SU-DHL-6 (cell line): ENCODE measurements around the gene DDR2.

Experiments used
- H2AFZ ChIP-seq: fragments of 200-600 bp; sonication (generic); 2 replicates; pipeline ENCODE4 v1.6.1; 2014; ENCODE audit warnings: low read depth, mild to moderate bottlenecking, moderate library complexity, mixed read lengths, antibody characterized with exemption, low read length; ENCODE audit not compliant: severe bottlenecking
- H3F3A ChIP-seq: fragments of 200-600 bp; shearing (Covaris generic); 2 replicates; pipeline ENCODE4 v1.6.0; 2016; ENCODE audit warnings: antibody characterized with exemption, mild to moderate bottlenecking; ENCODE audit not compliant: insufficient read depth
- H3K27ac ChIP-seq: fragments of 200-600 bp; sonication (generic); 2 replicates; pipeline ENCODE4 v1.5.1; 2016; ENCODE audit warnings: low read depth, mild to moderate bottlenecking, low read length, moderate library complexity, mixed read lengths
- H3K27me3 ChIP-seq: fragments of 200-600 bp; sonication (generic), shearing (Covaris generic); 2 replicates; pipeline ENCODE4 v1.6.0; 2014; ENCODE audit warnings: mild to moderate bottlenecking, low read length
- H3K36me3 ChIP-seq: fragments of 200-600 bp; sonication (generic); 2 replicates; pipeline ENCODE4 v1.6.1; 2014; ENCODE audit warnings: mild to moderate bottlenecking, low read length, mixed read lengths
- H3K4me2 ChIP-seq: fragments of 300-600, 200-600 bp; shearing (Covaris generic), sonication (generic); 2 replicates; pipeline ENCODE4 v1.6.0; 2014; ENCODE audit warnings: low read length, low read depth, mild to moderate bottlenecking; ENCODE audit not compliant: poor library complexity, severe bottlenecking
- H3K4me3 ChIP-seq: fragments of 200-600 bp; sonication (generic); 2 replicates; pipeline ENCODE4 v1.5.1; 2014; ENCODE audit warnings: antibody characterized with exemption, low read length, mild to moderate bottlenecking, mixed read lengths; ENCODE audit not compliant: insufficient read depth, poor library complexity, severe bottlenecking
- H3K79me2 ChIP-seq: fragments of 200-600 bp; sonication (generic); 2 replicates; pipeline ENCODE4 v1.6.1; 2014; ENCODE audit warnings: mild to moderate bottlenecking, low read length, moderate library complexity; ENCODE audit not compliant: insufficient read depth
- H3K9ac ChIP-seq: fragments of 200-600 bp; sonication (generic); 2 replicates; pipeline ENCODE4 v1.7.0; 2014; ENCODE audit warnings: mild to moderate bottlenecking, low read length
- H3K9me2 ChIP-seq: fragments of 200-600 bp; sonication (generic); replicated peaks from 2 replicates; pipeline ENCODE4 v1.6.1; 2014; ENCODE audit warnings: low read length; ENCODE audit not compliant: insufficient read depth
- H3K9me3 ChIP-seq: fragments of 200-600 bp; sonication (generic); 2 replicates; pipeline ENCODE4 v1.6.1; 2014; ENCODE audit warnings: low read length, mixed read lengths; ENCODE audit not compliant: insufficient read depth
- H4K20me1 ChIP-seq: fragments of 200-600 bp; sonication (generic); 2 replicates; pipeline ENCODE4 v1.6.1; 2014; ENCODE audit warnings: low read depth, mild to moderate bottlenecking, antibody characterized with exemption, low read length, moderate library complexity, mixed read lengths
- CTCF ChIP-seq: fragments of 200-600 bp; sonication (generic); IDR thresholded peaks from one replicate; pipeline ENCODE4 v1.5.1; 2017; ENCODE audit warnings: antibody characterized with exemption, mild to moderate bottlenecking, low read length, moderate library complexity; ENCODE audit not compliant: insufficient read depth, poor library complexity, severe bottlenecking
- EZH2phosphoT487 ChIP-seq: fragments of 200-600 bp; sonication (generic), shearing (Covaris generic); conservative IDR thresholded peaks from 2 replicates; pipeline ENCODE4 v1.6.1; 2018; ENCODE audit warnings: mild to moderate bottlenecking, antibody characterized with exemption, low read length, moderate library complexity, mixed read lengths

Gene DDR2

DNA sequence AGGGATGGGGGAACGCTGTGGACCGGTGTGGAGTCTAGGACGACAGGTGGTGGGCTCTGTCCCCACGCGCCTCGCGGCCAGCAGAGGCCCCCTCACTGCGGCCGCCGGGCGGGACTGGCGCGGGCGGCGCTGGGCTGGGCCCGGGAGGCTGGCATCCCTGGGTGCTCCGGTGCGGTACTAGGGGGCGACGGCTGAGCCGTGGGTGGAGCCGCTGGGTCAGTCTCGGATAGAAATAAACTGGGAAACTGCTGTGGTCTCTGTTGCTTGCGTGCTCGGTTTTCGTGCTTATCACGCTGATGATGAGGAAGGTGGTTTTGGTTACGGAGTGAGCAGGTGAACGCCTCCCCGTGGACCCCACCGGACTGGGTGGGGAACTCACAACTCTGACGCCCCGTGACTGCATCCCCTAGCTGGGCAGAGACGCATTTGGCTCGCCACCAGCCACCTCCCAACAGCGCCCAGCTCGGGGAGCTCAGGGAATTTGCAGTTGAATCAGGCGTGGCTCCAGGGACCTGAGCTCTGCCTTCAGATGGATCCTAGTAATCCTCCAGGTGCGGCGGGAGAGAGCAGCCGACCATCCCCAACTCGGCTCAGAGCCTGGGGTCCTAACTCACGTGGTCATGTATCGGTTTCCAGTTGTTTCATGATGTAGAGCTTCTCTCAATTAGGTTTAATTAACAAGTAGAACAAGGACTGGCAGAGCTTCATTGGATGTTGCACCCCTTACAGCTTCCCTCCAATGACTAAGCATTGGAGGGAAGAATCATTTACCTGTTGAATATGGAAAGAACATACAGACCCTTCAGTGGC lies 190.3 kb downstream of the DDR2 start:
- Histone ChIP-seq H3F3A (no peaks in the 10 kb centered on the region), H3K4me2 (no peak overlapping the region), H3K9ac (no peak overlapping the region), H2AFZ (no peak overlapping the region), H3K27me3 (no peaks in the 10 kb centered on the region), H4K20me1 (no peaks in the 10 kb centered on the region), H3K36me3 (no peaks in the 10 kb centered on the region), H3K9me2 (no peaks in the 10 kb centered on the region), H3K79me2 (no peaks in the 10 kb centered on the region), H3K4me3 (no peak overlapping the region), H3K9me3 (no peaks in the 10 kb centered on the region), H3K27ac (no peak overlapping the region)
- no peak for TF ChIP-seq CTCF

GRCh38 chr1:162823231-162823630 lies 191.0 kb downstream of the DDR2 start:
- H3K9me2 ChIP-seq, result no peaks in the 10 kb centered on the region
- H2AFZ ChIP-seq, result no peak overlapping the region
- H3K4me2 ChIP-seq, result no peak overlapping the region
- H4K20me1 ChIP-seq, result no peaks in the 10 kb centered on the region
- H3K9ac ChIP-seq, result no peak overlapping the region
- no peaks in the 10 kb centered on the region for H3K36me3 ChIP-seq
- no peak overlapping the region for H3K4me3 ChIP-seq
- TF ChIP-seq EZH2phosphoT487 (no peak), CTCF (no peak)
- H3K27ac ChIP-seq, result no peak overlapping the region
- H3K79me2 ChIP-seq, result no peaks in the 10 kb centered on the region
- H3K27me3 ChIP-seq, result no peaks in the 10 kb centered on the region
- H3K9me3 ChIP-seq, result no peaks in the 10 kb centered on the region
- H3F3A ChIP-seq, result no peaks in the 10 kb centered on the region

DNA sequence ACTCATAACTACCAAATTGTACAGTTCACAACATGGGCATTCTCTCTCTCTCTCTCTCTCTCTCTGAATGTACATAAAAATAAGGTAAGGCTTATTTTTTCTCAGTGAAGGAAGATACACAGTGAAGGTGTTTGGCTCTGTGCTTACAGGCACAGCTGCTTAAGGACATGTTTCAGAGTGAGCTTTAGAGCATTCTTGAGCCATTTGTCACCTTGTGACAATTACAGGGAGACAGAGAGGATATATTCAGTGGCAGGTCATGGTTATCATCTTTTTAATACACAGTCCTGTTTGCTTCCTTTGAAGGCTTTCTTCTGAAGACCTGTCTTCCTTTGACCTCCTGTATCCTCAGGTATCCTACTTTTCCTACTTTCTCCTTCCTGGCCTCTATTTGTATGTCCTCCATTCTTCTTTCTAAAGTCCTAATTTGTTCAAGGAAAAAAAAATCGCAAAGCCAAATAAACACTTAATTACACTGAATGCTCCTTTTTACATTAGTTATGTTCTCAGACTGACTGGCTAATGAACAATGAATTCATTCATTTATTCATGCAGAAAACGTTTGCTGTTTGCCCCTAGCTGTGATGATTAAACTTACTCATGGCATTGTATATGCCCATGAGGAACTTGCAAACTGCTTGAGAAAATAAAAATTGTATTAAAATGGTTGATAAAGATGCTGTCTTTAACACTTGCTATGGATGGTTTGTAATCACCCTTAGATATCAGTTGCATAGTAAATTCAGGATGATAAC lies 191.7 kb downstream of the DDR2 start:
- H3K27me3 ChIP-seq, result no peaks in the 10 kb centered on the region
- no peak overlapping the region for H3K9ac ChIP-seq
- H3K4me3 ChIP-seq, result no peak overlapping the region
- no peaks in the 10 kb centered on the region for H4K20me1 ChIP-seq
- H3K36me3 ChIP-seq, result no peaks in the 10 kb centered on the region
- no peaks in the 10 kb centered on the region for H3K9me2 ChIP-seq
- no peaks in the 10 kb centered on the region for H3F3A ChIP-seq
- H3K79me2 ChIP-seq, result no peaks in the 10 kb centered on the region
- no peak for TF ChIP-seq EZH2phosphoT487
- no peak for TF ChIP-seq CTCF
- no peaks in the 10 kb centered on the region for H3K9me3 ChIP-seq
- H2AFZ ChIP-seq, result no peak overlapping the region
- H3K27ac ChIP-seq, result no peak overlapping the region
- no peak overlapping the region for H3K4me2 ChIP-seq
